Activated naive CD8-positive, alpha-beta T cell (primary cell): ENCODE results near the gene ANKHD1.

Experiments
- H3K27ac Mint-ChIP-seq: one replicate; pipeline ENCODE4 v1.8.0; 2021; ENCODE audit warnings: mixed read lengths
- H3K27me3 Mint-ChIP-seq: one replicate; pipeline ENCODE4 v1.8.0; 2021; ENCODE audit warnings: mixed read lengths
- H3K36me3 Mint-ChIP-seq: one replicate; pipeline ENCODE4 v1.8.0; 2021; ENCODE audit warnings: mixed read lengths
- H3K4me1 Mint-ChIP-seq: one replicate; pipeline ENCODE4 v1.8.0; 2021; ENCODE audit warnings: low read depth, mixed read lengths
- H3K4me3 Mint-ChIP-seq: one replicate; pipeline ENCODE4 v1.8.0; 2021; ENCODE audit warnings: mild to moderate bottlenecking, mixed read lengths
- H3K9me3 Mint-ChIP-seq: one replicate; pipeline ENCODE4 v1.8.0; 2021; ENCODE audit warnings: low read depth, mixed read lengths

The ANKHD1 gene

DNA sequence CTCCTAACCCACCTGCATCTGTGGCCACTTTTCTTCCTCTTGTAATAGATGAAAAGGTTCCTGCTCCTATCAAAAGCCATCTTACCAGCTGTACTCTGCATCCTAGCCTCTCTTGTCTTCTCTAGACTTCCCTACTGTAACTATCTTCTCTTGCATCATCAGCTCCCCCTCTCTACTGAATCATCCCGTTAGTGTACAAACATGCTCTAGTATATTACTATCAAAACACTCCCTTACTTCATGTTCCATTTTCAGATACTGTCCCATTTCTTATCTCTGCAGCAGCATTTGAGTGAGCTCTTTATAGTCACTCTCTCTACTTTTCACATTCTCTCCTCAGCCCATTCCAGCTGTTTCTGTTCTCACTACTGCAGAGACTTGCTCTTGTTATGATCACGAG is 152.8 kb downstream of the ANKHD1 start:
- H3K4me1 Mint-ChIP-seq: peaks cover 58% of the 10 kb centered on the region
- peaks cover 5% of the 10 kb centered on the region for H3K36me3 Mint-ChIP-seq
- peak overlapping the region; percentile 94 for H3K27ac Mint-ChIP-seq

GRCh38 chr5:140555747-140556312 is 154.2 kb downstream of the ANKHD1 start:
- H3K4me1 Mint-ChIP-seq: peaks cover 51% of the 10 kb centered on the region
- H3K36me3 Mint-ChIP-seq: peaks cover 3% of the 10 kb centered on the region
- H3K4me3 Mint-ChIP-seq: peak overlapping the region; percentile 87
- peak overlapping the region; percentile 85 for H3K27ac Mint-ChIP-seq
- H3K27me3 Mint-ChIP-seq: no peaks in the 10 kb centered on the region
- H3K9me3 Mint-ChIP-seq: no peaks in the 10 kb centered on the region

More for the DNA sequence above, 152.8 kb downstream of the ANKHD1 start:
- peak overlapping the region; percentile 75 for H3K4me3 Mint-ChIP-seq
- H3K9me3 Mint-ChIP-seq: no peaks in the 10 kb centered on the region
- no peaks in the 10 kb centered on the region for H3K27me3 Mint-ChIP-seq

DNA sequence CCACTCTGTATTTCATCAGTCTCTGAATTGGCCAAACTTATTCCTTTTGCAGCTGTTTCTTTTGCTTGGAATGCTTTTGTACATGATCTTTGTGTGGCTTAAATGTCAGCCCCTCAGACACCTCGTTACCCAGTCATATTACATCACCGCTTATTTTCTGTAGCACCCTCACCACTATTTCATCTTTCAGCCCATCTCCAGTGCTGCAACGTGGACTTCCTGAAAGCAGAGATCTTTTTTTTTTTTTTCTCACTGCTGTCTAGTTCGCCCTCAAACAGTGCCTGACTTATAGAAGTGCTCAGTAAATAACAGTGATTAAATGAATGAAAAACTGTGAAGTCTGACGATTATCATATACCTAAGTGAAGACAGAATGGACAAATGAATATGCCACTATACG is 154.8 kb downstream of the ANKHD1 start:
- Mint-ChIP-seq H3K36me3 (peaks cover 3% of the 10 kb centered on the region), H3K27ac (peak overlapping the region; percentile 85), H3K27me3 (no peaks in the 10 kb centered on the region), H3K9me3 (no peaks in the 10 kb centered on the region), H3K4me3 (peak overlapping the region; percentile 87), H3K4me1 (peaks cover 47% of the 10 kb centered on the region)

- peaks cover 3% of the 10 kb centered on the region for H3K36me3 Mint-ChIP-seq
- peak within 1 kb of the TSS; percentile 87 for H3K4me3 Mint-ChIP-seq
- peaks cover 45% of the 10 kb centered on the region for H3K4me1 Mint-ChIP-seq
- peak within 1 kb of the TSS; percentile 85 for H3K27ac Mint-ChIP-seq
- H3K9me3 Mint-ChIP-seq: no peaks in the 10 kb centered on the region
- H3K27me3 Mint-ChIP-seq: no peaks in the 10 kb centered on the region
These were observed 155.6 kb downstream of the ANKHD1 start, which contains the start of gene SRA1 for GRCh38 chr5:140557136-140557805. Gene SRA1, minus strand, starts transcription at chr5:140557473. Its CDS starts 21 bp downstream, at chr5:140557452.

GRCh38 chr5:140557965-140558364 is 156.3 kb downstream of the ANKHD1 start:
- Mint-ChIP-seq H3K4me1 (peaks cover 46% of the 10 kb centered on the region), H3K4me3 (peak overlapping the region; percentile 87), H3K27ac (peak overlapping the region; percentile 85), H3K36me3 (peaks cover 3% of the 10 kb centered on the region), H3K9me3 (no peaks in the 10 kb centered on the region), H3K27me3 (no peaks in the 10 kb centered on the region)

DNA sequence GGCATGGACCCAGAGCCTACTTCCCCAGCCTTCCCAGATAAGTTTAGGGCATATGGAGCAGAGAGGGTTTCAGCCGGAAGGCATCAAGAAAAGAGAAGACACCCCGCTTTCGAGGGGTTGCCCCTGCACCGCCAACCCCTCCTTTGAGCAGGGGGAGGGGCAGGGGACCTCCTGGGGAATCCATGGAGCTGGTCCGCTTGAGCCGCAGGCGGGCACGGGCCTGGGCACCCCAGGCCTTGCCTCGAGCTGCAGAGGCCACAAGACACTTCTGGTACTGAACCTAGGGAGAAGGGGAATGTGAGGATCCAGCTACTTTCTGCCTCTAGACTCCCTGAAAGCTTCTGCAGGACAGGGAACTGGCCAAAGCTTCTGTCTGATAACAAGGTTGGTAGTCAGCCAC is 156.9 kb downstream of the ANKHD1 start:
- no peaks in the 10 kb centered on the region for H3K9me3 Mint-ChIP-seq
- peaks cover 43% of the 10 kb centered on the region for H3K4me1 Mint-ChIP-seq
- peaks cover 3% of the 10 kb centered on the region for H3K36me3 Mint-ChIP-seq
- H3K27me3 Mint-ChIP-seq: no peaks in the 10 kb centered on the region
- H3K4me3 Mint-ChIP-seq: no peak overlapping the region
- H3K27ac Mint-ChIP-seq: no peak overlapping the region

DNA sequence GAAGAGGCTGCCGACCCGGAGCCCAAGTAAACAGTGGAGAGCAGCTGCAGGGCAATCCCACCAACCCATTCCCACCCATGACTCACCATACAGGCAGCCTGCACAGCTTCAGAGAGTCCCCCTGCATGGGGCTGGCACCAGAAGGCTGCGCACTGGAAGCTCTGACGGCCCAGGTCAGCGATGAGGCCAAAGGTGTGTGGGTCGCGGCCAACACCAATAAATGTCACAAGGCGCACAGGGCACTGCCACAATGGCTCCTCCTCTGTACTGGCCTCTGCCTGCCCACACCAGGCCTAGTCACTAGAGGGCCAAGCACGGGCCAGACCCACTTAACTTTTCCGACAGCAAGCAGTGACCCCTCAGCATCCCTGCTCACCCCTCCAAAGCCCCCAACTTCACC is 158.6 kb downstream of the ANKHD1 start:
- Mint-ChIP-seq H3K4me1 (peaks cover 34% of the 10 kb centered on the region), H3K27ac (peak overlapping the region; percentile 34), H3K9me3 (no peaks in the 10 kb centered on the region), H3K4me3 (no peak overlapping the region), H3K27me3 (no peaks in the 10 kb centered on the region), H3K36me3 (peaks cover 3% of the 10 kb centered on the region)

GRCh38 chr5:140561753-140562523 is 160.3 kb downstream of the ANKHD1 start:
- Mint-ChIP-seq H3K4me1 (peaks cover 34% of the 10 kb centered on the region), H3K9me3 (no peaks in the 10 kb centered on the region), H3K36me3 (peaks cover 3% of the 10 kb centered on the region), H3K27me3 (no peaks in the 10 kb centered on the region), H3K27ac (no peak overlapping the region), H3K4me3 (no peak overlapping the region)

DNA sequence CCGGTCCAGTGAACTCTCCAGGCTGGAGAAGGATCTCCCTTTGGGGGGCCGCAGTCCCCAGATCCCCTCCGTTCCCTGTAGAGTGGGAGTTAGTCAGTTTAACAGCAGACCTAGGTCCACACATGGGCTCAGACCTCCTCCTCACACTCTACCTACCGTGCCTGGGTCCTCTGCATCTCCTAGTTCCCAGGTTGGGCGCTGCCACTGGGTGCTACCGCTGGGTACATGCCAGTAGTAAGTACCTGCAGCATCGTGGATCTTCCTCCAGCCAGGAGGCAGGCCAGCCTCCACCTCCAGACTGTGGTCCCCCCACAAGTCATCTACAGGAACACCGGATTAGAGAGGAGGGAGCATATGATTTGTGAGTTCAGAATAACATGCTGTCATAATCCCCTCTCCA is 162.0 kb downstream of the ANKHD1 start:
- H3K36me3 Mint-ChIP-seq: peaks cover 3% of the 10 kb centered on the region
- H3K27me3 Mint-ChIP-seq: no peaks in the 10 kb centered on the region
- H3K4me3 Mint-ChIP-seq: peak overlapping the region; percentile 91
- peak overlapping the region; percentile 92 for H3K27ac Mint-ChIP-seq
- no peaks in the 10 kb centered on the region for H3K9me3 Mint-ChIP-seq
- H3K4me1 Mint-ChIP-seq: peaks cover 45% of the 10 kb centered on the region

GRCh38 chr5:140564196-140565023 is 162.8 kb downstream of the ANKHD1 start, which contains the start of the genes APBB3 and SLC35A4:
Gene APBB3, minus strand, starts transcription at chr5:140564598. Its CDS starts 353 bp downstream, at chr5:140564245.
Gene SLC35A4, plus strand, starts transcription at chr5:140564828. Its CDS starts 2,342 bp downstream, at chr5:140567170.
- peak within 1 kb of the TSS; percentile 98 for H3K27ac Mint-ChIP-seq
- peaks cover 53% of the 10 kb centered on the region for H3K4me1 Mint-ChIP-seq
- H3K9me3 Mint-ChIP-seq: no peaks in the 10 kb centered on the region
- H3K27me3 Mint-ChIP-seq: no peaks in the 10 kb centered on the region
- peaks cover 3% of the 10 kb centered on the region for H3K36me3 Mint-ChIP-seq
- H3K4me3 Mint-ChIP-seq: peak within 1 kb of the TSS; percentile 91

DNA sequence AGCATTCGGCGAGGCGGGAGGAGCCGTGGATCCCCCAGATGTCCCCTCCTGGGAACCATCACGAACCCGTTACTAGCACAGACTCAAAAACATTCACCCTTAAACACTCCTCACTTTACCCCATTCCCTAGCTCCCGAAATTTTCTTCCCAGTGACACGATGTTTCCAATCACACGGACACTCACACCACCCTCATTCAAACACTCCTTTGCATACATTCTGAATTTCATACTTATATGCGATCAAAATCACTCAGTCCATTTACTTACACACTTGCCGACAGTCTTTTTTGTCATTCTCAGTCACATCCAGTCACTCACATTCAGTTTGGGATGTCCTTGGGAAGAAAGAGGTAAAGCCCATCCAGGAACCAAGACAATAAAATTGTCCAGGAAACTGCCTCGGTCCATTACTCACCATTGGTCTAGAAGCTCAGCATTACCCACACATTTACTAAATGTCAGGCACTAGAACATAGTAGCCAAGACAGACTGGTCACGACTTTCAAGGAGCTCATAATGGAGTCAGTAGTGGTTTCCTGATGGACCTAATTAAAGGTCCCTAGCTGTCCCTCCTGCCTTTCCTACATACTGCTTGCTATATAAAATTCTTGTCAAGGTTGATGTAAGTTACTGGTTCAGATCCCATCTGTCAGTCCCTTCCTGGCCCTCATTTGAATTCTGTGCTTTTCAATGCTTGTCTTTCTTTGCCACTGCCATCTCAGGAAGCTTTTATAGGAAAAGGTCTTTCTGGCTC is 163.6 kb downstream of the ANKHD1 start:
- no peaks in the 10 kb centered on the region for H3K9me3 Mint-ChIP-seq
- H3K27ac Mint-ChIP-seq: peak overlapping the region; percentile 98
- peaks cover 59% of the 10 kb centered on the region for H3K4me1 Mint-ChIP-seq
- peaks cover 3% of the 10 kb centered on the region for H3K36me3 Mint-ChIP-seq
- H3K4me3 Mint-ChIP-seq: peak overlapping the region; percentile 91
- H3K27me3 Mint-ChIP-seq: no peaks in the 10 kb centered on the region

GRCh38 chr5:140565780-140566095 is 164.1 kb downstream of the ANKHD1 start:
- H3K27me3 Mint-ChIP-seq: no peaks in the 10 kb centered on the region
- no peaks in the 10 kb centered on the region for H3K9me3 Mint-ChIP-seq
- H3K36me3 Mint-ChIP-seq: peaks cover 4% of the 10 kb centered on the region
- H3K4me3 Mint-ChIP-seq: peak overlapping the region; percentile 91
- H3K27ac Mint-ChIP-seq: peak overlapping the region; percentile 98
- H3K4me1 Mint-ChIP-seq: peaks cover 61% of the 10 kb centered on the region

- Mint-ChIP-seq H3K27me3 (no peaks in the 10 kb centered on the region), H3K36me3 (peaks cover 5% of the 10 kb centered on the region), H3K4me1 (peaks cover 61% of the 10 kb centered on the region), H3K27ac (peak overlapping the region; percentile 29), H3K9me3 (no peaks in the 10 kb centered on the region), H3K4me3 (peak overlapping the region; percentile 21)
These were observed 165.0 kb downstream of the ANKHD1 start for GRCh38 chr5:140566665-140567064.
